Measurements from ENCODE around the gene AGPAT2.

Gene AGPAT2

GRCh38 chr9:136626740-136627642 is 60.3 kb downstream of the AGPAT2 start:
- H3K36me3 ChIP-seq (ENCODE audit: control insufficient read depth, low read length): no peaks in the 10 kb centered on the region
- H3K27me3 ChIP-seq (ENCODE audit: control insufficient read depth, low read length): no peaks in the 10 kb centered on the region
- H4K20me1 ChIP-seq (ENCODE audit: control insufficient read depth, insufficient read depth, low read depth, low read length): no peaks in the 10 kb centered on the region
- no peaks in the 10 kb centered on the region for H3K79me2 ChIP-seq (ENCODE audit: control insufficient read depth, low read length)
- H3K9me2 ChIP-seq (replicated peaks; ENCODE audit: control insufficient read depth, low read length): no peaks in the 10 kb centered on the region
- TF ChIP-seq EZH2phosphoT487 (IDR thresholded peaks at IDR 0.05; ENCODE audit: borderline replicate concordance, low read length) (no peak), CTCF (IDR thresholded peaks at IDR 0.05; ENCODE audit: low read depth, low read length, poor library complexity, severe bottlenecking) (no peak)
- no peak overlapping the region for H3K4me2 ChIP-seq (ENCODE audit: low read length)
- H3K27ac ChIP-seq (ENCODE audit: low read depth, low read length): no peak overlapping the region
- peaks cover 5% of the 10 kb centered on the region for H3F3A ChIP-seq (ENCODE audit: control insufficient read depth, insufficient read depth)
- no peak overlapping the region for H3K4me3 ChIP-seq (ENCODE audit: low read length)
- no peaks in the 10 kb centered on the region for H3K4me1 ChIP-seq (ENCODE audit: control insufficient read depth, low read length)
- H3K9me3 ChIP-seq (ENCODE audit: control insufficient read depth, insufficient read depth, low read length): peaks cover 7% of the 10 kb centered on the region; the same call in 1 of the 2 replicates

GRCh38 chr9:136626066-136626725 is 61.1 kb downstream of the AGPAT2 start:
- H3K4me2 ChIP-seq (ENCODE audit: low read length): no peak overlapping the region
- H4K20me1 ChIP-seq (ENCODE audit: control insufficient read depth, insufficient read depth, low read depth, low read length): no peaks in the 10 kb centered on the region
- peaks cover 5% of the 10 kb centered on the region; the same call in 1 of the 2 replicates for H3K9me3 ChIP-seq (ENCODE audit: control insufficient read depth, insufficient read depth, low read length)
- H3K9me2 ChIP-seq (replicated peaks; ENCODE audit: control insufficient read depth, low read length): no peaks in the 10 kb centered on the region
- H3K36me3 ChIP-seq (ENCODE audit: control insufficient read depth, low read length): no peaks in the 10 kb centered on the region
- H3F3A ChIP-seq (ENCODE audit: control insufficient read depth, insufficient read depth): peaks cover 4% of the 10 kb centered on the region
- no peaks in the 10 kb centered on the region for H3K27me3 ChIP-seq (ENCODE audit: control insufficient read depth, low read length)
- no peak for TF ChIP-seq EZH2phosphoT487 (IDR thresholded peaks at IDR 0.05; ENCODE audit: borderline replicate concordance, low read length)
- TF ChIP-seq CTCF (IDR thresholded peaks at IDR 0.05; ENCODE audit: low read depth, low read length, poor library complexity, severe bottlenecking): no peak
- no peaks in the 10 kb centered on the region for H3K4me1 ChIP-seq (ENCODE audit: control insufficient read depth, low read length)
- H3K27ac ChIP-seq (ENCODE audit: low read depth, low read length): no peak overlapping the region
- no peak overlapping the region for H3K4me3 ChIP-seq (ENCODE audit: low read length)
- H3K79me2 ChIP-seq (ENCODE audit: control insufficient read depth, low read length): no peaks in the 10 kb centered on the region

GRCh38 chr9:136625101-136626065 is 61.9 kb downstream of the AGPAT2 start:
- H3K27ac ChIP-seq (ENCODE audit: low read depth, low read length): no peak overlapping the region
- no peaks in the 10 kb centered on the region for H4K20me1 ChIP-seq (ENCODE audit: control insufficient read depth, insufficient read depth, low read depth, low read length)
- no peak overlapping the region for H3K4me2 ChIP-seq (ENCODE audit: low read length)
- no peaks in the 10 kb centered on the region for H3F3A ChIP-seq (ENCODE audit: control insufficient read depth, insufficient read depth)
- no peak overlapping the region for H3K4me3 ChIP-seq (ENCODE audit: low read length)
- no peaks in the 10 kb centered on the region for H3K79me2 ChIP-seq (ENCODE audit: control insufficient read depth, low read length)
- no peaks in the 10 kb centered on the region for H3K36me3 ChIP-seq (ENCODE audit: control insufficient read depth, low read length)
- TF ChIP-seq EZH2phosphoT487 (IDR thresholded peaks at IDR 0.05; ENCODE audit: borderline replicate concordance, low read length): no peak
- TF ChIP-seq CTCF (IDR thresholded peaks at IDR 0.05; ENCODE audit: low read depth, low read length, poor library complexity, severe bottlenecking): no peak
- no peaks in the 10 kb centered on the region for H3K27me3 ChIP-seq (ENCODE audit: control insufficient read depth, low read length)
- no peaks in the 10 kb centered on the region for H3K9me2 ChIP-seq (replicated peaks; ENCODE audit: control insufficient read depth, low read length)
- H3K9me3 ChIP-seq (ENCODE audit: control insufficient read depth, insufficient read depth, low read length): no peaks in the 10 kb centered on the region
- no peaks in the 10 kb centered on the region for H3K4me1 ChIP-seq (ENCODE audit: control insufficient read depth, low read length)
